Mononuclear cell (primary cell): ENCODE results near the gene DDX24. TPM values are rescaled to one million over a fixed set of nuclear protein-coding genes. Genes with fewer than 3 reads are reported as not detected.
"Not testable (repeated sequence)": the region's sequence is repeated elsewhere in the genome, so short reads cannot be mapped to it uniquely, and the experiment has no call there.

Experiments used
- H3K27me3 ChIP-seq: 2 replicates; pipeline ENCODE4 v1.6.0; 2011; ENCODE audit warnings: low read length, control low read depth; ENCODE audit not compliant: insufficient read depth
- H3K4me1 ChIP-seq: 2 replicates; pipeline ENCODE4 v1.5.1; 2011; ENCODE audit warnings: mild to moderate bottlenecking, low read length, control low read depth; ENCODE audit not compliant: insufficient read depth
- H3K4me3 ChIP-seq: 2 replicates; pipeline ENCODE4 v1.5.1; 2011; ENCODE audit warnings: mild to moderate bottlenecking, low read length, moderate library complexity
- H3K9me3 ChIP-seq: 2 replicates; pipeline ENCODE4 v1.5.1; 2011; ENCODE audit warnings: low read depth, mild to moderate bottlenecking, control low read depth, low read length
- total RNA-seq: library from RNA; depleted of rRNA; stranded (reverse); fragments of >200 nt; gene quantifications from one replicate; pipeline ENCODE4 v1.2.3, GENCODE V29; 2012

Gene DDX24
- total RNA-seq, 1 donor: 319 TPM

DNA sequence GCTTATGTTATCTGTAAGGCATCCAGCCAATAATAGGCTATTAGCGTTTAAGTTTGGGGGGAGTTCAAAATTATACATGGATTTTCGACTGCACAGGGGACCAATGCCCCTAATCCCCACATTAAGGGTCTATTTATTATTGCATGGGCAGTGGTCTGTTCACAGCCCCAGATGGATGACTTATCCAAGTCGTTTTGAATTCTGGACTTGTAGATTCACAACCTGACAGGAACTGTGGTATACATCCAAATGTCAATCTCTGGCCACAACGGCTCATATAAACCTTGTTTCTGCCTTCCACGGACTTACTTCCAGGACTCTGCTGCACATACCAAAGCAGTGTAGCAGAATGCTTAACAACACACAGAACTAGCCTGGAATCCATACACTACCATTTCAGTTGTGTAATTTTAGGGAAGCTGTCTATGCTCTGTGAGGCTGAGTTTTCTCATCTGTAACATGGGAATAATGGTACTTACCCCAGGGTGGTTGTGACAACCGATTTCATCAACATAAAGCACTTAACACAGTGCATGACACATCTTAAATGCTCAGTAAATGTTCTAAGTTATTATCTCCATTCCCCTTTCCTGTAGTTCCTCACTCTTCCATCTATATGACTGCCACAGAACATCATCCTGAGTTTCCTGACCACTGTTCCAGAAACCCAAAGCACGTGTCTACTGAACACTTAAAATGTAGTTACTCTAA lies 3.7 kb downstream of the DDX24 start:
- no peaks in the 10 kb centered on the region for H3K27me3 ChIP-seq
- peaks cover 49% of the 10 kb centered on the region for H3K4me1 ChIP-seq
- peaks cover 17% of the 10 kb centered on the region for H3K9me3 ChIP-seq
- H3K4me3 ChIP-seq: no peak overlapping the region

DNA sequence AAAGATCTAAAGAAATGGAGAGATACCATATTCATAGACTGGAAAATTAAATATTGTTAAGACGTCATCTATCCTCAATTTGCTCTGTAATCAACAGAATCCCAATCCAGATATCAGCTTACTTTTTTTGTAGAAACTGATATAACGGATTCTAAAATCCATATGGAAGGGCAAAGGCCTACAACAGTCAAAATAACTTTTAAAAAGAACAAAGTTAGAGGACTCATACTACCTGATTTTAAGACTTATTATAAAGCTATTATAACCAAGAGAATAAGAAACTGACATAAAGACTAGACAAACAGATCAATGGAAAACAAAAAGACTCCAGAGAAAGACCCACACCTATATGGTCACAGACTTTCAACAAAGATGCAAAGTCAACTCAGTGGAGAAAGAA lies 6.0 kb downstream of the DDX24 start:
- H3K9me3 ChIP-seq: peaks cover 21% of the 10 kb centered on the region
- H3K4me1 ChIP-seq: peaks cover 35% of the 10 kb centered on the region
- no peak overlapping the region for H3K4me3 ChIP-seq
- no peaks in the 10 kb centered on the region for H3K27me3 ChIP-seq

DNA sequence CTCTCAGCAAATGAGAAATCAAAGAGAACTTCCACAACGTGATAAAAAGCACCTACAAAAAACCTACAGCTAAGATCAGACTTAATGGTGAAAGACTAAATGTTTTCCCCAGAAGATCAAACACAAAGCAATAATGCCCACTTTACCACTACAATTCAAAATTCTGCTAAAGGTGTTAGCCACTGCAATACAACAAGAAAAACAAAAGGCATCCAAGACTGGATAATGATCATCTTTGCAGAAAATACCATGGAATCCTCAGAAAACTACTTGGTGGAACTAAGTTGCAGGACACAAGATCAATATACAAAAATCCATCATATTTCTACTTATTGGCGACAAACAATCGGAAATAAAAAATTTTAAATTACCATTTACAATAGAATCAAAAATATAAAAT lies 6.5 kb downstream of the DDX24 start:
- H3K4me1 ChIP-seq: peaks cover 30% of the 10 kb centered on the region
- H3K4me3 ChIP-seq: no peak overlapping the region

DNA sequence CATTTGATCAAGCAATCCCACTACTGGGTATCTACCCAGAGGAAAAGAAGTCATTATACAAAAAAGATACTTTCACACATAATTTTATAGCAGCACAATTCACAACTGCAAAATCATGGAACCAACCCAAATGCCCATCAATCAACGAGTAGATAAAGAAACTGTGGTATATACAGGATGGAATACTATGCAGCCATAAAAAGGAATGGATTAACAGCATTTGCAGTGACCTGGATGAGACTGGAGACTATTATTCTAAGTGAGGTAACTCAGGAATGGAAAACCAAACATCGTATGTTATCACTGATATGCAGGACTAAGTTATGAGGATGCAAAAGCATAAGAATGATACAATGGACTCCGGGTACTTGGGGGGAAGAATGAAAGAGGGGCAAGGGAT lies 8.9 kb downstream of the DDX24 start:
- H3K9me3 ChIP-seq: peaks cover 25% of the 10 kb centered on the region
- H3K4me3 ChIP-seq, H3K27me3 ChIP-seq, H3K4me1 ChIP-seq: not testable (repeated sequence)

More for the DNA sequence above, 6.5 kb downstream of the DDX24 start:
- peaks cover 25% of the 10 kb centered on the region for H3K9me3 ChIP-seq
- no peaks in the 10 kb centered on the region for H3K27me3 ChIP-seq

DNA sequence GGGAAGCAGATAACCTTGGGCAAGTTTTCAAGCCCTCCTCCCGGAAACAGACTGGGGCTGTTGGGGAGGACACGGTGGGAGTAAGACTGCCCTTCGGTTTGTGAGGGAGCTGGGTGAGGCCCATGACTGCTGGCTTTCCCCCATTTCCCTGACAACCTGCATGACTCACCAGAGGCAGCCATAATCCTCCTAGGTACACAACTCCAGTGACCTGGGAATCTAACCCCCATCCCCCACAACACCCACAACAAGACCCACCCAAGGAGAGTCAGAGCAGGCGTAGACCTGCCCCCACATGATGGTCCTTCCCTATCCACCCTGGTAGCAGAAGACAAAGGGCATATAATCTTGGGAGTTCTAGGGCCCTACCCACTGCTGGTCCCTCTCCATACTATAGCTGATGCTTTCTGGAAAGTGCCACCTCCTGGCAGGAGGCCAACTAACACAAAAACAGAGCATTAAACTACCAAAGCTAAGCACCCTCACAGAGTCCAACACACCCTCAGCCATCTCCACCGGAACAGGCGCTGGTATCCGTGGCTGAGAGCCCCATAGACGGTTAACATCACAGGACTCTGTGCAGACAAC lies 14.8 kb downstream of the DDX24 start:
- H3K4me3 ChIP-seq: no peak overlapping the region
- peaks cover 10% of the 10 kb centered on the region for H3K4me1 ChIP-seq
- peaks cover 8% of the 10 kb centered on the region for H3K9me3 ChIP-seq
- no peaks in the 10 kb centered on the region for H3K27me3 ChIP-seq

DNA sequence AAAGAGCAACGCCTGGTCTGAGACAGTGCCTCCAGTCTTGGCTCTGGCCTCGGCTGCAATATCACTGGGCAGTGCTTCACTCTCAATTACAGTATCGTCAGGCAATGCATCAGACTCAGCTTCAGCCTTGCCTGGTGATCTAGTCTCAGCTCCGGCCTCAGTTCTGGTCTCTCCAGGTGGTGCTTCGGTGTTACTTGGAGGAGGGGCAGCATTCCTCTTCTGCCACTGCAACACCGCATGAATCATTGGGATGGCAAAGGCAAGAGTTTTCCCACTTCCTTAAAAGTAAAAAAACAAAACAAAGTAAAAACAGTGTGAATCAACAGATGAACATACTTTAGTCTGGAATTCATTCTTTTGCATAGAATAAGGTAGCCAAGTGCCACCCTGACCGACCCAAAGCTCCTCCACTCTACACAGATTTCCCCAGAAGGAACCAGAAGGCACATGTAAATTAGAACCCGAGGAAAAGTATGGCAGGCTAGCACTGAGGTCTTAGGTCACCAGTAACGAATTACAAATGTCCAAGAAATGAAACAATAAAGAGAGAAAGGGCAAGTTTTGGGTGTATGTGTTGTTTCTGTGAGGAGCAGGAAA lies 18.6 kb downstream of the DDX24 start:
- Histone ChIP-seq H3K4me1 (peaks cover 22% of the 10 kb centered on the region), H3K9me3 (no peaks in the 10 kb centered on the region), H3K4me3 (no peak overlapping the region), H3K27me3 (no peaks in the 10 kb centered on the region)

DNA sequence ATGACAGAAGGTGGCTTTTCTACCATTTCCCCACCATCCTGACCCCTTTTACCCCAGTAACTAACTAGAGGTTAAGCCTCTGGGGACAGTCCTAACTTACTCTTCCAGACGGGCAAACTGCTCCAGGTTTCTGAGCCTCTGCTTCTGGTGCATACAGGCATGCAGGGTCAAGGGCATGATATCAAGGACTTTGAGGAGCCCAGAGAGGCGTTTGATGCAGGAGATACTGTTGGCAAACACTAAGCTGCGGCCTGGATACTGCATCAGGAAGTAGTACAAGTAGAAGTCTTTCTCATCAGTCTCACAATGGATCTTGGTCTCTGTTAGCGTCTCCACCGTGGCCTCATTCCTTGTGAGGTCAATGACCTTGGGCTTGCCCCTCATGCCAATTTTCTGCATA lies 21.0 kb downstream of the DDX24 start:
- peaks cover 22% of the 10 kb centered on the region for H3K4me1 ChIP-seq
- no peak overlapping the region for H3K4me3 ChIP-seq
- H3K27me3 ChIP-seq: no peaks in the 10 kb centered on the region
- H3K9me3 ChIP-seq: no peaks in the 10 kb centered on the region

DNA sequence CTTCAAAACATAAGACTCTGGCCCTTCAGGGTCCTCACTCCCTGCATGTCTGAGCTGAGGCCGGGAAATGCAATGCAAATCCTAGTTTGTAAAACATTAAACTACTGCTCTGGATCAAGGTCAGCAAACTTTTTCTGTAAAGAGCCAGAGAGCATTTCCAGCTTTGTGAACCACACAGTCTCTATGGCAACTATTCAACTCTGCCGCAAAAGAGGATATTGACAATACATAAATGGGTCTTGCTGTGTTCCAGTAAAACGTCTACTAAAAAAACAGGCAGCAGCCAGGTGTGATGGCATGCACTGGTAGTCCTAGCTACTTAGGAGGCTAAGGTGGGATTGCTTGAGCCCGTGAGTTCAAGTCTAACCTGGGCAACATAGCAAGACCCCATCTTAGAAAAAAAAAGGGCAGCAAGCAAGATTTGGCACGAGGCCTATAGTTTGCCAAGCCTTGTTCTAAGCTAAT lies 22.3 kb downstream of the DDX24 start:
- no peaks in the 10 kb centered on the region for H3K27me3 ChIP-seq
- no peak overlapping the region for H3K4me3 ChIP-seq
- peaks cover 19% of the 10 kb centered on the region for H3K4me1 ChIP-seq
- no peaks in the 10 kb centered on the region for H3K9me3 ChIP-seq

DNA sequence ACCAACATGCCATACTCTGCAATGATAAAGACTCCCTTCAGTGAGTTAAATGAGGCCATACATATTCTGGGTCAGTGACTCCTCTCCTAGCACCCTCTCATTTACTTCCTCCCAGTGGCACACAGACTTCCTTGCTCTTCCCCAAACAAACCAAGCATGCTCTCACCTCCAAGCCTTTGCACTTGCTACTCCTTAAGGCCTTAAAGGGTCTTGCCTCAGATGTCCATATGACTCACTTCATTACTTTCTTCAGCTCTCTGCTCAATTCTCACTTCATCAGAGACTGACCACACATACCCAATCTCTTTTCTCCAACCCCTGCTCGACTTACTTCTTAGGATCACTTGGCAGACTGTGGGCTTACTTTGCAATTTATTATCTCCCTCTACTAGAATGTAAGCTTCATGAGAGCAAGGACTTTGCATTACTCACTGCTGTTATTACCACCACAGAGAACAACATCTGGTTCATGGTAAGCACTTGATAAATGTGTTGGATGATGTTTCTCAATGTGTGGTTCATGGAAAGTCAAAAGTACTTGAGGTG lies 22.8 kb downstream of the DDX24 start:
- Histone ChIP-seq H3K9me3 (no peaks in the 10 kb centered on the region), H3K4me1 (peaks cover 19% of the 10 kb centered on the region), H3K4me3 (no peak overlapping the region), H3K27me3 (no peaks in the 10 kb centered on the region)

DNA sequence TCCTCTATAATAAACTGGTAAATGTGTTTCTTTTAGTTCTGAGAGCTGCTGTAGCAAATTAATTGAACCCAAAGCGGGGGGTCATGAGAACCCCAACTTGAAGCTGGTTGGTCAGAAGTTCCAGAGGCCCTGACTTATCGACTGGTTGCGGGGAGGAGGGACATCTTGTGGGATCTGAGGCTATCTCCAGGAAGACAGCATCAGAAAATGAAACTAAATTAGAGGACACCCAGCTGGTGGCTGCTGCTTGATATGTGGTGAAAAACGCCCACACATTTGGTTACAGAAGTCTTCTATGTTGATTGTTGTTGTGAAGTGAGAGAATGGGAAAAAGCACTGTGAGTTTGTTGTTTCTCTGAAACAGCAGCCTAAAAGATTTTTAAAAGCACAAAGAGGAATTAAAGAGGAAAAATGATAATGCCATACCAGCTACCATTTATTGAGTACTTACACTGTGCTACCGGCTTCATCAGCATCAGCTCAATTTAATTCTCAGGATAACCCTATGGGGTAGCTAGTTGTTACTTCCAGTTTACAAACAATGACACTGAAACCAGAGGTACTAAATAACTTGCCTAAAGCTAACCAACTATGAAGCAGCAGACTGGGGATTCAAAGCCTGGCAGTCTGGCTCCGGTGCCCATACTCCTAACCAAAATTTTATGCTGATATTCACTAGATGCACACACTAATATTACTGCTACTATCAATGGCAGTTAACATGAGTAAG lies 24.3 kb downstream of the DDX24 start:
- Histone ChIP-seq H3K4me1 (peaks cover 19% of the 10 kb centered on the region), H3K27me3 (no peaks in the 10 kb centered on the region), H3K9me3 (no peaks in the 10 kb centered on the region), H3K4me3 (no peak overlapping the region)

DNA sequence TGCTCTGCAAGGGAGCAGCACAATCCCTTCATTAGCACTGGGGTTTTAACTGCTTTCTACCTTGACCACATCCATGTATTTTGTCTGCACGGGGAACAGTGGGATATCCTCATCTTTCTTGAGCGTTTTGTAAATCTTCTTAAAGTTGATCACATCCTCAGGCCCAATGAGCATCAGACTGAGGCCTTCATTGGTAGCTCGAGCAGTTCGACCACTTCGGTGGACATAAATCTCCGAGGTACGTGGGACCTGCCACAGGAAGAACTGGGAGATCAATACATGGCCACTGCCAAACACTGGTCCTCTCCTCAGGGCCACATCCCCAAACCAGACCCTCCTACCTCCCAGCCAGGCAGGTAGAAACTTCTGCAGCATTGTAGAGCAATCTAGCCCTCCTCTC lies 26.1 kb downstream of the DDX24 start:
- no peaks in the 10 kb centered on the region for H3K27me3 ChIP-seq
- peaks cover 19% of the 10 kb centered on the region for H3K4me1 ChIP-seq
- H3K4me3 ChIP-seq: no peak overlapping the region
- H3K9me3 ChIP-seq: no peaks in the 10 kb centered on the region

DNA sequence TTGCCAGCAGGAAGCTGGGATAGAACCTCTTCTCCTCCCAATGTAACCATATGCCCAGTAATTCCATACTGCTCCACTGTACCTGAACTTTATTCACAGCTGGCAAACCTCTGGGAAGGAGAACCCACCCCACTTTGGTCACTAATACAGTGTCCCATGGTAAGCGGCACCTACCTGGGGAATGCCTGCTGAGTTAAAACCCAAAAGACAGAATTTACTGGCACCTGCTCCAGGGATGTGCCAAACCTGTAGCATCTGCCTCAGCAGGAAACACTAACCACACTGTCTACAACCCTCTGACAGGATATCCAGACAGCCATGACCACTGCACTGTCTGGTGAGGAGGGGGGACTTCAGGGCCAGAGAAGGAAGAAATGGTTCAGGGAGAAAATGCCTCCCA lies 26.6 kb downstream of the DDX24 start:
- H3K4me3 ChIP-seq: no peak overlapping the region
- H3K9me3 ChIP-seq: no peaks in the 10 kb centered on the region

DNA sequence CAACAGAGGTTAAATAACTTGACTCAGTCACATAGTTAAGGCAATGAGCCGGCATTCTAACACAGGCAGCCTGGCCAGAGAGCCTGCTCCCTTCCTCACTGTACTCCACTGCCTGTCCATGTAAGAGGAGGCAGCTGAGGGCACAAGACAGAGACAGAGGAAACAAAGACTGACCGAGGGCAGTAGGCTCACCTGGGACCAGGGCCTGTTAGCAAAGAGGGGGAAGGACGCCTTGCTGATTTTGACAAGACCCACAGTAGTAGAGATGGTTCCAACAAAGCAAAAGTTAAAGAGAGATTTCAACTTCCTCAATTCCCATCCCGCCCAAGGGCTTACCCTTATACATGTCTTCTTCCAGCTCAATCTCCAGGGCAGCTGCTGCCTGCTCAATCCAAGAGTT lies 28.3 kb downstream of the DDX24 start:
- Histone ChIP-seq H3K4me3 (no peak overlapping the region), H3K4me1 (peaks cover 9% of the 10 kb centered on the region), H3K27me3 (no peaks in the 10 kb centered on the region), H3K9me3 (no peaks in the 10 kb centered on the region)

More for the DNA sequence above, 26.6 kb downstream of the DDX24 start:
- H3K4me1 ChIP-seq: peaks cover 19% of the 10 kb centered on the region
- no peaks in the 10 kb centered on the region for H3K27me3 ChIP-seq

DNA sequence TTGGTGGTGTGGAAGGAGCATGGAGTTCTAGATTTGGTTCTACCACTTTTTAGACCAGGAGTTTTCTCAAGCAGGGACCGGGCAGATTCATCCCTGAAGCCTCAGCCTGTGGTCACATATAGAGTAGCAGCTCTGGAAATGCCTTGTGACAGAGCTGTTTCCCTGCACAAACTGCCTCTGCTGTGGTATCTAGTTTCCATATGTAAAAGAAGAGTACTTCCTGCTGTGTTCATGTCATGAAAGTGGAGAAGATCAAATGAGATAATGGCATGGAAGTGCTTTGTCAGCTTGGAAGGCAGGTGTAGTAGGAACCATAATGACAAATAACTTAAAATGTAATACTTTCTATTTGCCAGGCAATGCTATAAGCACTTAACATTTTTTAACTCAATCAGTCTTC lies 28.8 kb downstream of the DDX24 start:
- H3K9me3 ChIP-seq: no peaks in the 10 kb centered on the region
- peaks cover 4% of the 10 kb centered on the region for H3K4me1 ChIP-seq
- H3K27me3 ChIP-seq: no peaks in the 10 kb centered on the region
- no peak overlapping the region for H3K4me3 ChIP-seq

DNA sequence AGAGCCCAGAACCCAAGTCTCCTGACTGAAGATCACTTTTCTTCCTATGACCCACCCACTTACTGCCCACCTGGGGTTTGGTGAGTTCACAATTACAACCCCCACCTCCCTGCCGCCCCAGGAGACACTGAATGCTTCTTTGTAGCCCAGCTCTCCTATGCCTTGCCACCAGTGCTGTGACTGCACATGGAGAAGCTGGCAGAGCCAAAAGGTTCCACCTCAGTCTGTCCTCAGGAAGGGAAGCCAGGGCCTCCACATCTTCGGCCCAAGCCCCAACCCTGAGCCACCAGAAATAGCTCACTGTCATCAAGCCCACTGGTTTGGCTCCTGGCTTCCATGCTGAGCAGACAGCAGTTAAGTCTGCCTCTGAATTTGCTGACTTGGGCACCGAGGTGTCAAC lies 29.2 kb downstream of the DDX24 start:
- Histone ChIP-seq H3K9me3 (no peaks in the 10 kb centered on the region), H3K4me3 (no peak overlapping the region), H3K4me1 (peaks cover under 1% of the 10 kb centered on the region), H3K27me3 (no peaks in the 10 kb centered on the region)
